GM12878 (cell line): ENCODE results near the gene SBNO2. TPM values are rescaled to one million over a fixed set of nuclear protein-coding genes. Genes with fewer than 3 reads are reported as not detected.

Experiments
- ATAC-seq: fragments of 200-7000 bp; cut with Tn5 transposase; 3 replicates; pipeline ENCODE4 v1.9.1; 2020; ENCODE audit warnings: mild to moderate bottlenecking, moderate library complexity
- BruUV-seq: library from RNA; stranded (reverse); fragments of 400-500 nt; replicated peaks from 2 replicates; lab custom pipeline; 2021; lab: Mats Ljungman, UMichigan
- CTCF ChIA-PET: fragments of 300-600 bp; sonication (Branson Sonifier 250); formaldehyde crosslinking; extraction: SDS; loops from one replicate; lab custom pipeline; 2021; ENCODE audit warnings: inconsistent platforms; lab: Yijun Ruan, JAX
- POLR2A ChIA-PET: fragments of 350-600 bp; formaldehyde crosslinking; extraction: SDS; loops from one replicate; lab custom pipeline; 2021; ENCODE audit warnings: inconsistent platforms; lab: Charles Lee
- RAD21 ChIA-PET: fragments of 300-600 bp; sonication (Branson Sonifier 250); formaldehyde crosslinking; loops from one replicate; lab custom pipeline; 2023; ENCODE audit warnings: antibody characterized with exemption; ENCODE audit not compliant: unreplicated experiment; lab: Charles Lee
- SMC1A ChIA-PET: fragments of 300-600 bp; sonication (Branson Sonifier 250); formaldehyde crosslinking; loops from one replicate; lab custom pipeline; 2023; ENCODE audit not compliant: unreplicated experiment, uncharacterized antibody; lab: Charles Lee
- DNase-seq: peaks from one replicate; pipeline ENCODE4 v3.0.0-alpha.2; 2011; ENCODE audit warnings: low read depth, low spot score
- FAIRE-seq: peaks from 3 replicates; lab custom pipeline; 2011; peaks lifted over from hg19 to GRCh38; lab: Jason Lieb, UNC
- H2AFZ ChIP-seq: 2 replicates; pipeline ENCODE4 v1.6.0; 2011; ENCODE audit warnings: low read depth, low read length, control low read depth; ENCODE audit not compliant: control insufficient read depth
- H3K27ac ChIP-seq: 2 replicates; pipeline ENCODE4 v1.5.1; 2011; ENCODE audit warnings: control low read depth; ENCODE audit not compliant: control insufficient read depth, insufficient read depth
- H3K27me3 ChIP-seq, 2 experiments: replicated peaks in 1 of 2; 2 replicates each; pipeline versions ENCODE4 v1.6.0 to v1.6.1; 2011; ENCODE audit warnings: low read length in 1 of 2; ENCODE audit not compliant: control insufficient read depth in 2 of 2, insufficient read depth in 2 of 2
- H3K36me3 ChIP-seq, 2 experiments: 2 replicates each; pipeline ENCODE4 v1.5.1; 2011; ENCODE audit warnings: low read length in 1 of 2; ENCODE audit not compliant: control insufficient read depth in 2 of 2, insufficient read depth in 2 of 2
- H3K4me1 ChIP-seq: 2 replicates; pipeline ENCODE4 v1.6.1; 2011; ENCODE audit warnings: mild to moderate bottlenecking, low read length, moderate library complexity, mixed read lengths; ENCODE audit not compliant: control insufficient read depth, insufficient read depth
- H3K4me2 ChIP-seq: 2 replicates; pipeline ENCODE4 v1.6.0; 2011; ENCODE audit warnings: control low read depth; ENCODE audit not compliant: control insufficient read depth, insufficient read depth
- H3K4me3 ChIP-seq: fragments of 200-600 bp; sonication (generic); 2 replicates; pipeline ENCODE4 v1.5.1; 2016
- H3K79me2 ChIP-seq: 2 replicates; pipeline ENCODE4 v1.6.0; 2011; ENCODE audit warnings: low read length; ENCODE audit not compliant: control insufficient read depth, insufficient read depth
- H3K9ac ChIP-seq: 2 replicates; pipeline ENCODE4 v1.8.0; 2011; ENCODE audit warnings: low read length, control low read depth, mixed read lengths; ENCODE audit not compliant: control insufficient read depth, insufficient read depth
- H3K9me3 ChIP-seq: replicated peaks from 3 replicates; pipeline ENCODE4 v1.5.1; 2011; ENCODE audit warnings: mild to moderate bottlenecking, low read length; ENCODE audit not compliant: control insufficient read depth, insufficient read depth
- H4K20me1 ChIP-seq: 2 replicates; pipeline ENCODE4 v1.6.0; 2011; ENCODE audit not compliant: control insufficient read depth, insufficient read depth
- CBFB ChIP-seq: IDR thresholded peaks from 2 replicates; pipeline ENCODE4 v1.6.1; 2016; ENCODE audit warnings: antibody characterized with exemption, low read depth
- CHD1 ChIP-seq: IDR thresholded peaks from 2 replicates; pipeline ENCODE4 v1.6.1; 2012; ENCODE audit warnings: low read depth, low read length, improper control_type of control experiment
- FOS ChIP-seq: IDR thresholded peaks from 3 replicates; pipeline ENCODE4 v1.6.1; 2011; ENCODE audit warnings: borderline replicate concordance; ENCODE audit not compliant: insufficient read length; ENCODE audit errors: extremely low read depth
- GATAD2B ChIP-seq: fragments of 450-650 bp; conservative IDR thresholded peaks from 2 replicates; pipeline ENCODE4 v1.6.1; 2017; ENCODE audit warnings: low read depth, mild to moderate bottlenecking, moderate library complexity
- KDM1A ChIP-seq: fragments of 200-600 bp; sonication (generic); IDR thresholded peaks from 2 replicates; pipeline ENCODE4 v1.6.1; 2016; ENCODE audit warnings: borderline replicate concordance
- LARP7 ChIP-seq: fragments of 450-650 bp; IDR thresholded peaks from 2 replicates; pipeline ENCODE4 v1.6.1; 2017; ENCODE audit warnings: mild to moderate bottlenecking
- MLLT1 ChIP-seq: fragments of 450-650 bp; IDR thresholded peaks from 2 replicates; pipeline ENCODE4 v1.6.1; 2016; ENCODE audit warnings: mild to moderate bottlenecking
- MTA3 ChIP-seq: IDR thresholded peaks from 2 replicates; pipeline ENCODE4 v1.6.1; 2012; ENCODE audit warnings: low read length, inconsistent platforms, borderline replicate concordance
- MXI1 ChIP-seq: fragments of 150-350 bp; IDR thresholded peaks from 2 replicates; pipeline ENCODE4 v1.6.1; 2011; ENCODE audit warnings: low read depth, mild to moderate bottlenecking, inconsistent platforms, low read length, improper control_type of control experiment
- RB1 ChIP-seq: fragments of 450-650 bp; formaldehyde crosslinking; IDR thresholded peaks from 2 replicates; pipeline ENCODE4 v1.6.1; 2017; ENCODE audit warnings: mild to moderate bottlenecking, borderline replicate concordance
- RUNX3 ChIP-seq: IDR thresholded peaks from 2 replicates; pipeline ENCODE4 v1.6.1; 2012; ENCODE audit warnings: low read length, inconsistent platforms
- SKIL ChIP-seq: fragments of 450-650 bp; IDR thresholded peaks from 2 replicates; pipeline ENCODE4 v1.6.1; 2017; ENCODE audit warnings: mild to moderate bottlenecking, low read depth, inconsistent platforms; ENCODE audit not compliant: poor library complexity, severe bottlenecking
- SMAD5 ChIP-seq: IDR thresholded peaks from 2 replicates; pipeline ENCODE4 v1.6.1; 2016; ENCODE audit warnings: antibody characterized with exemption, low read depth
- TBL1XR1 ChIP-seq: IDR thresholded peaks from 2 replicates; pipeline ENCODE4 v1.6.1; 2012; ENCODE audit warnings: low read depth, low read length, improper control_type of control experiment
- TCF12 ChIP-seq: IDR thresholded peaks from 2 replicates; pipeline ENCODE4 v1.6.1; 2011; ENCODE audit warnings: low read depth, mild to moderate bottlenecking, low read length
- WRNIP1 ChIP-seq: IDR thresholded peaks from 2 replicates; pipeline ENCODE4 v1.6.1; 2011; ENCODE audit warnings: low read depth, low read length, improper control_type of control experiment, borderline replicate concordance
- WGBS: methylation state at CpG from one replicate; pipeline ENCODE4 v1.1.6; 2016; ENCODE audit warnings: low lambda C conversion rate; ENCODE audit not compliant: insufficient replicate concordance, insufficient coverage; ENCODE audit errors: missing lambda C conversion rate; 5-methylcytosine and 5-hydroxymethylcytosine counted together
- in situ Hi-C: fragments of 300-500 bp; cut with MboI; formaldehyde crosslinking; loops from 9 replicates; pipeline ENCODE4 v1.14.3; 2018; ENCODE audit warnings: mixed read lengths
- intact Hi-C: fragments of 100-400 bp; cut with micrococcal nuclease; formaldehyde crosslinking; loops from one replicate; pipeline ENCODE4 v1.14.2; 2022; ENCODE audit not compliant: unreplicated experiment
- polyA plus RNA-seq, 11 experiments: library from polyadenylated mRNA; depleted of rRNA in 4 of 11; unstranded in 6 of 11; stranded (reverse) in 5 of 11; fragments of >200 nt; fragmentation: Nextera tagmentation in 4 of 11; fragmentation: Illumina TruSeq in 1 of 11; extraction: Ambion mirVana in 4 of 11; extraction: Trizol in 1 of 11; gene quantifications; 1 replicate in 1 of 11; 2 replicates in 10 of 11; pipeline versions ENCODE4 v1.2.1 to v1.2.3, GENCODE V29; 2011 to 2016; ENCODE audit warnings: inconsistent platforms in 2 of 11, missing spikeins in 2 of 11, low read depth in 1 of 11
- total RNA-seq, 4 experiments: library from RNA; depleted of rRNA in 3 of 4; stranded (reverse); fragments of >200 nt in 3 of 4; fragmentation: Illumina TruSeq in 1 of 4; extraction: Trizol in 1 of 4; gene quantifications; 2 replicates each; pipeline versions ENCODE4 v1.2.1 to v1.2.3, GENCODE V29; 2013 to 2021

Gene SBNO2
- total and polyA plus RNA-seq, 10 of the 15 experiments (the other 5 are each of a cell fraction or from before 2014, with no cell fraction given), result 0.08 to 44.6 (median 5.4) TPM

GRCh38 chr19:1133471-1133929 lies 40.6 kb downstream of the SBNO2 start (continued):
- TF ChIP-seq MLLT1, result peak; percentile 51; the same call in 1 of the 2 replicates

- Histone ChIP-seq H3K4me3 (peak overlapping the region; percentile 91), H2AFZ (no peak overlapping the region), H3K36me3 (peaks cover 0 to 7% of the 10 kb centered on the region in 2 experiments; a peak in 3 of 4 replicates), H4K20me1 (no peaks in the 10 kb centered on the region; the same call in 1 of the 2 replicates), H3K9ac (peak overlapping the region; percentile 86; the same call in 1 of the 2 replicates), H3K27me3 (no peaks in the 10 kb centered on the region), H3K79me2 (peaks cover 38% of the 10 kb centered on the region), H3K4me2 (peak overlapping the region; percentile 99), H3K4me1 (peaks cover 34% of the 10 kb centered on the region), H3K27ac (peak overlapping the region; percentile 86), H3K9me3 (no peaks in the 10 kb centered on the region)
- 2% methylated on average over 44 of the region's 48 CpGs for WGBS
- ChIA-PET SMC1A (interaction anchor here (1.0 to 2.5 kb wide), 4 partner anchors 19 to 61 kb away, joined by 3 to 9 read pairs (median 7); partner anchors contain the start of gene SBNO2), POLR2A (interaction anchor here (0.8 to 2.1 kb wide), 6 partner anchors 19 to 56 kb away, joined by 3 to 10 read pairs (median 4); partner anchors contain the start of gene GPX4), RAD21 (interaction anchor here (1.1 to 1.5 kb wide), 4 partner anchors 20 to 208 kb away, joined by 3 to 11 read pairs (median 4); no protein-coding TSS in a partner anchor), CTCF (interaction anchor here (0.7 to 1.4 kb wide), 8 partner anchors 7 to 111 kb away, joined by 3 to 10 read pairs (median 3); no protein-coding TSS in a partner anchor)
- in situ Hi-C loops (no loop called here), intact Hi-C loops (loop anchor here (5.0 kb wide), 1 partner anchor 40 kb away; the partner anchor contains the start of gene SBNO2)
- no TSS peak for BruUV-seq
- no peak for FAIRE-seq
- ATAC-seq, result peak; percentile 31
- no peak for DNase-seq
- TF ChIP-seq MTA3, result no peak; the same call in 1 of the 2 replicates
- TF ChIP-seq TCF12, result 0 out of 2 replicates have a peak, but pooled peaks have one; percentile 19
- TF ChIP-seq RUNX3, result no peak; the same call in none of the 2 replicates
- TF ChIP-seq SMAD5, result no peak
- TF ChIP-seq MXI1, result peak; percentile 29; the same call in 1 of the 2 replicates
- TF ChIP-seq WRNIP1, result no peak
- TF ChIP-seq KDM1A, result no peak
- peak; percentile 71 for TF ChIP-seq GATAD2B
- TF ChIP-seq RB1, result no peak
- no peak for TF ChIP-seq CBFB
- no peak for TF ChIP-seq TBL1XR1
- 0 out of 2 replicates have a peak, but pooled peaks have one; percentile 53 for TF ChIP-seq LARP7
- no peak for TF ChIP-seq FOS
- TF ChIP-seq CHD1, result no peak
- no peak for TF ChIP-seq SKIL
Measured at GRCh38 chr19:1132552-1133383, 41.3 kb downstream of the SBNO2 start.
